GM19239 (cell line): ENCODE data around the gene FIP1L1.
"Not testable (repeated sequence)": the region's sequence is repeated elsewhere in the genome, so short reads cannot be mapped to it uniquely, and the experiment has no call there.

Source experiments
- DNase-seq: peaks from one replicate; pipeline ENCODE4 v3.0.0; 2011; ENCODE audit warnings: low spot score; ENCODE audit not compliant: insufficient read length
- FAIRE-seq: peaks from 2 replicates; lab custom pipeline; 2011; peaks lifted over from hg19 to GRCh38; lab: Jason Lieb, UNC

FIP1L1 gene, protein sequence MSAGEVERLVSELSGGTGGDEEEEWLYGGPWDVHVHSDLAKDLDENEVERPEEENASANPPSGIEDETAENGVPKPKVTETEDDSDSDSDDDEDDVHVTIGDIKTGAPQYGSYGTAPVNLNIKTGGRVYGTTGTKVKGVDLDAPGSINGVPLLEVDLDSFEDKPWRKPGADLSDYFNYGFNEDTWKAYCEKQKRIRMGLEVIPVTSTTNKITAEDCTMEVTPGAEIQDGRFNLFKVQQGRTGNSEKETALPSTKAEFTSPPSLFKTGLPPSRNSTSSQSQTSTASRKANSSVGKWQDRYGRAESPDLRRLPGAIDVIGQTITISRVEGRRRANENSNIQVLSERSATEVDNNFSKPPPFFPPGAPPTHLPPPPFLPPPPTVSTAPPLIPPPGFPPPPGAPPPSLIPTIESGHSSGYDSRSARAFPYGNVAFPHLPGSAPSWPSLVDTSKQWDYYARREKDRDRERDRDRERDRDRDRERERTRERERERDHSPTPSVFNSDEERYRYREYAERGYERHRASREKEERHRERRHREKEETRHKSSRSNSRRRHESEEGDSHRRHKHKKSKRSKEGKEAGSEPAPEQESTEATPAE

DNA sequence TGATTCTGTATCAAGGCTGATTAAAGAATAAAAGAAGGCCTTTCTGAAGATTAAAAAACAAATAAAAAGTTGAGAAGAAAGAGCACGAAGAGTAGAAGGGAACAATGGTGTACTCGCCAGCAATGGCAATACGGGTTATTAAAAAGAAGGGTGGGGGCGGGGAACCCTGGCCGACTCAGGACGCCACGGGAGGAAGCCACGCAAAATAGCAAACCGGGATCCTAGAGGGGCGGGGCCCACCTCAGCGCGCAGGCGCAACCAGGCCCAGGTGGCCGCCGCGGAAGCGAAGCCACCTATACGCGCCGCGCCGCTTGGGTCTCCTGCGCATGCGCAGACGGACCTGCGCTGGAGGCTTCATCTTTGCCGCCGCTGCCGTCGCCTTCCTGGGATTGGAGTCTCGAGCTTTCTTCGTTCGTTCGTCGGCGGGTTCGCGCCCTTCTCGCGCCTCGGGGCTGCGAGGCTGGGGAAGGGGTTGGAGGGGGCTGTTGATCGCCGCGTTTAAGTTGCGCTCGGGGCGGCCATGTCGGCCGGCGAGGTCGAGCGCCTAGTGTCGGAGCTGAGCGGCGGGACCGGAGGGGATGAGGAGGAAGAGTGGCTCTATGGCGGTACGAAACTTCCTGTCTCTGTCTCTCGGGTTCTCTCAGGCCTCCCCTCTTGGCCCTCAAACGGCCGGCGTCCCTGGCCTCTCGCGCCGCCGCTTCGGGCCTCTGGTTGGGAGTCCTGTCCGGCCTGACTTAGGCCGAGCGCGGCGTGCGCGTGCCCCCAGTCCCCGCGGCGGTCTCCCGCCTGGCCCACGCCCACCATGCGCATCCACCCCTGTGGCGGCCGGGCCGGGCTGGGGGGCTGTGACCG is at the start of gene FIP1L1:
Gene FIP1L1, plus strand, starts transcription at position 323 of the 852 bp plus-strand sequence. Its CDS starts 198 bp downstream, at position 521.
- peak; percentile 95 for FAIRE-seq
- DNase-seq, result peak; percentile 77

GRCh38 chr4:53334916-53335315 is 42.5 kb upstream of the FIP1L1 start:
- peak; percentile 21 for FAIRE-seq
- DNase-seq, result not testable (repeated sequence)

DNA sequence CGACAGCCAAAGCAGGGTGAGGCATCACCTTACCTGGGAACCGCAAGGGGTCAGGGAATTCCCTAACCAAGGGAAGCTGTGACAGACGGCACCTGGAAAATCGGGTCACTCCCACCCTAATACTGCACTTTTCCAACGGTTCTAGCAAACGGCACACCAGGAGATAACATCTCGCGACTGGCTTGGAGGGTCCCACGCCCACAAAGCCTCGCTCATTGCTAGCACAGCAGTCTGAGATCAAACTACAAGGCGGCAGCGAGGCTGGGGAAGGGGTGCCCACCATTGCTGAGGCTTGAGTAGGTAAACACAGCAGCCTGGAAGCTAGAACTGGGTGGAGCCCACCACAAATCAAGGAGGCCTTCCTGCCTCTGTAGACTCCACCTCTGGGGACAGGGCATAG is 37.3 kb upstream of the FIP1L1 start:
- not testable (repeated sequence) for DNase-seq, FAIRE-seq

- DNase-seq, FAIRE-seq: not testable (repeated sequence)
Measured at GRCh38 chr4:53346392-53346791, 31.0 kb upstream of the FIP1L1 start.

GRCh38 chr4:53346920-53347852 is 30.3 kb upstream of the FIP1L1 start:
- FAIRE-seq (no peak), DNase-seq (no peak)

DNA sequence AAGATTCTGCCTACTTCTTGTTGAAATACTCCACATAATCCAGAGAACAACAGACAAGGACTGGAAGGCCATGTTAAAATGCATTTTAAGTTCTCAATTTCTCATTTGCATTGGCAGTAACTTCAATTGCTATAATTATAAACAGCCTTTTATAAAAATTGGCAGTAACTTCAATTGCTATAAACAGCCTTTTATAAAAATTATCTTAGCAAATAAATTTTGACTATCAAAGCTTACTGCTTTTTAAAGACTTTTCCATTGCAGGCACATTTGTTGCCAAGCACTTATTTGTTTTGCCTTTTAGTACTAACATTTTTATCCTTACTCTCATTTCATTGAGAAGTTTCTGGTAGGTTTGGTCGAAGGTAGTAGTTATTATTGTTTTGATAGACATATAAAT is 29.4 kb upstream of the FIP1L1 start:
- no peak for DNase-seq
- FAIRE-seq, result no peak

DNA sequence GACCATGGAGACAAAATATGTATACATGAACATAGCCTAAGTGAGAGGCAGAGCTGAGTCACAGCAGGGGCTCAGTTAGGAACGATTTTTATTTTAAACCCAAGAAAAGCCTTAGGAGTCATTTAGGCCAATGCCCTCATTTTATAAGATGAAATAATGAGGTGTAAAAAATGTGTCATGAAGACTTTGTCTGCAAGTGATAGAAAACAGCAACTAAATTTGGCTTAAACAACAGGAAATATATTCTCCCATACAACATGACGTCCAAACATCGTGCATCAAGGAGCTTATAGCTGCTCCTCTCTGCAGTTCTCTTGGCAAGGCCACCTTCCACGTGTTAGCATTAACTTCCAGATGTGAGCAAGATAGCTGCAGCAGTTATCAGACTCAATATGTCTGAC is 28.4 kb upstream of the FIP1L1 start:
- DNase-seq (no peak), FAIRE-seq (no peak)

- DNase-seq, result no peak
- no peak for FAIRE-seq
Measured at GRCh38 chr4:53354012-53354722, 23.3 kb upstream of the FIP1L1 start.

- DNase-seq, result no peak
- FAIRE-seq, result no peak
Measured at GRCh38 chr4:53355930-53356521, 21.4 kb upstream of the FIP1L1 start.

GRCh38 chr4:53361451-53361850 is 16.0 kb upstream of the FIP1L1 start:
- FAIRE-seq, result no peak
- DNase-seq, result no peak

DNA sequence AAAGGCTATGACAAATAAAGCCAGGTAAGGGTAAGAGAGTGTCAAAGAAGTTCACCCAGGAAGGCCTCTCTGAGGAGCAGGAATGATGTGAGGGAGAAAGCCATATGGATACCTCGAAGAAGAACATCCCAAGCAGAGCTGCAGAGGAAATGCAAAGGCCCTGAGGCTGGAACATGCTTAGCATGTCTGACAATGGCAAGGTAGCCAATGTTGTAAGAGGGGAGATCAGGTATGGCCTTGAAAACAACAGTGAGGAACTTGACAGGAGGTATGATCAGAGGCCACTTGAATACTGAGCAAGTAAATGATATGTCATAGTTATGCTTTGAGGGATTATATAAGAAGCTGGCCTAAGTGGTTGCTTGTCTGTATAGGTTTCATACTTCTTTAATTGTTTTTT is 15.3 kb upstream of the FIP1L1 start:
- FAIRE-seq (no peak), DNase-seq (no peak)

DNA sequence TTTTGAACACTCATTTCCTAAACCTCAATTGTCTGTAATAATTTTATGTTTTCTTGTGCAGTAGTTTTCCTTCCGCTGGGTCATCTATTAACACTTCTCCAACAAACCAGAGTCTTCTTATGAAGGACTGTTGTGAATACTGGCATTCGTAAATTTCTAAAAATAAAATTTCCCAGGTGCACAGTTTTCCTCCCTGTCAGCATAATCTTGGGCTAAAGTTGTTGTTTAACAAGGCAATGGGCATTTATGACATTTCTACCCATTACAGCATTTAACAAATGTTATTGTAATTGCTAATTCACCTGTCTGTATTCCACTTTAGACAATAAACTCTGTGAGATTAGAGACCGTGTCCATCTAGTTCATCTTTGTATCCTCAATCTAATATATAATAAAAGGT is 12.8 kb upstream of the FIP1L1 start:
- no peak for DNase-seq
- FAIRE-seq, result no peak

GRCh38 chr4:53365121-53365485 is 12.3 kb upstream of the FIP1L1 start:
- DNase-seq, result peak; percentile 8
- FAIRE-seq, result no peak

DNA sequence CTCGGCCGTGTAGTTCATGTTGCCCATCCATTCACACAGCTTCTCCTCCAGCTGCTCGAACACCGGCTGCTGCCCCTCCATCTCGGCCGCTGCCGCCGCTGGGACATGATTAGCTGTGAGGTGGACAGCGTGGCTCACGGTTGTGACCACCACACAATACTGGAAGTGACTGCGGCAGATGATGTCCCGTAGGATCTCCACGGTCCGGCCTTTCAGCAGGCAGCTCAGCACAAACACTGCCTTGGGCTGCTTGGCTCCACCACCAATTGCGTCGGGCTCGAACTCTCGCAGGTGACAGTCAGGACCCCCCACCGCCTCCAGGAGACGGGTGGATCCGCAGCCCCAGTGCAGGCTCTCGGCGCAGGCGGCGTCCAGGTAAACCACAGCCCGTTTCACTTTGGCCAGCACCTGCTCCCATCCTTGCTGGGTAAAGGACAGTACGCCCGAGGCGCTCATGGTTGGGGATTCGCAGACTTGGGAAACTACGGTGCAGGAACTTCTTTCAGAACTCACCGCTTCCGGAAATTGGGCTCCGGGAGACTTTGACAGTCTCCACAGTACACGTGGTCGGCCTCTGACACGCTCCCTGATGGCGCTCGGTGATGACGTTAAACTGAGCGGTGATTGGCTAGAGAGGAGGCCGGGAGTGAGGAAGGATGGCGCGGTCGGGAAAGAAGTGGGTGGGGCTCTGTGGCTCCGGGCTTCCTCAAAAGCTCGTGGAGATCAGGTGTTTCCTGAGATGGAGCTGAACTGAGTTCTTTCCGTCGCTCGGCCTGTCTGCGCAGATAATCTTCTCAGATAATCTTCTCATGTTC is 11.7 kb upstream of the FIP1L1 start, which contains the start of gene SCFD2:
Gene SCFD2, minus strand, starts transcription at position 576 of the 815 bp plus-strand sequence.
- DNase-seq, result peak; percentile 82
- FAIRE-seq, result peak; percentile 98

DNA sequence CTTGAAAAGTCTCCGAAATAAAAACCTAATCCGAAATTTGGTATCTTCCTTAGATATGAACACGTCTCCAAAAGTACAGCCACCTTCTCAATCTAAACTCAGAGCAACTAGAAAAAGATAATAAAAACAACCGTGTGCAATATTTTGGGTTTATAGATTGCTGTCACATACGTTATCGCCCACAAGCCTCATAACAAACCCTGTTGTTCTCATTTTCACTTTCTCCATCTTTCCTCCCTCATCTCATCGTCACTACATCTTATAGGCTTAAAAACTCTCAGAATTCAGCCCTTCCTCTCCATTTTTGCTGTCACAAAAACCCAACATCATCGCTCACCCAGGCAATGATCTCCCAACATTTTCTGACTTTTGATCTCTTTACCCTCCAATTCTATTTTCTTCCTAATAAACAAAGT is 11.1 kb upstream of the FIP1L1 start:
- FAIRE-seq, result no peak

GRCh38 chr4:53367721-53368120 is 9.7 kb upstream of the FIP1L1 start:
- FAIRE-seq, result no peak
- DNase-seq, result no peak

More for the DNA sequence above, 11.1 kb upstream of the FIP1L1 start:
- DNase-seq, result no peak

- no peak for FAIRE-seq
- no peak for DNase-seq
Measured at GRCh38 chr4:53371049-53371448, 6.4 kb upstream of the FIP1L1 start.
